IMR-90 (cell line): Measurements from ENCODE around the gene ARHGAP32. TPM values are rescaled to one million over a fixed set of nuclear protein-coding genes. Genes with fewer than 3 reads are reported as not detected.

Source experiments
- ATAC-seq: fragments of 200-7000 bp; cut with Tn5 transposase; 2 replicates; pipeline ENCODE4 v1.9.1; 2020; ENCODE audit warnings: low read depth, mild to moderate bottlenecking, moderate library complexity
- BruUV-seq: library from RNA; stranded (reverse); fragments of 400-500 nt; replicated peaks from 2 replicates; lab custom pipeline; 2021; lab: Mats Ljungman, UMichigan
- CTCF ChIA-PET: fragments of 300-600 bp; formaldehyde crosslinking; extraction: SDS; loops from one replicate; lab custom pipeline; 2021; ENCODE audit warnings: antibody characterized with exemption; lab: Yijun Ruan, JAX
- POLR2A ChIA-PET: fragments of 300-600 bp; sonication (Branson Sonifier 250); formaldehyde crosslinking; loops from one replicate; lab custom pipeline; 2022; ENCODE audit warnings: antibody characterized with exemption; ENCODE audit not compliant: unreplicated experiment; lab: Charles Lee
- DNase-seq: peaks from one replicate; pipeline ENCODE4 v3.0.0; 2013
- H2AFZ ChIP-seq: replicated peaks from 2 replicates; pipeline ENCODE3; 2013; ENCODE audit warnings: low read length, mild to moderate bottlenecking; ENCODE audit not compliant: poor library complexity
- H2AK5ac ChIP-seq: 2 replicates; pipeline ENCODE4 v1.6.1; 2013; ENCODE audit warnings: low read depth, low read length, inconsistent platforms
- H2AK9ac ChIP-seq: replicated peaks from 2 replicates; pipeline ENCODE3; 2013; ENCODE audit warnings: mild to moderate bottlenecking, low read depth, low read length, moderate library complexity; ENCODE audit not compliant: poor library complexity
- H2BK120ac ChIP-seq: 2 replicates; pipeline ENCODE4 v1.6.1; 2013; ENCODE audit warnings: low read depth, low read length, inconsistent platforms
- H2BK15ac ChIP-seq: 3 replicates; pipeline ENCODE4 v1.6.1; 2013; ENCODE audit warnings: low read depth, low read length, inconsistent platforms
- H2BK20ac ChIP-seq: 2 replicates; pipeline ENCODE4 v1.6.1; 2013; ENCODE audit warnings: low read depth, mild to moderate bottlenecking, inconsistent platforms, low read length, moderate library complexity
- H2BK5ac ChIP-seq: 2 replicates; pipeline ENCODE4 v1.6.1; 2013; ENCODE audit warnings: mild to moderate bottlenecking, low read depth, low read length, inconsistent platforms; ENCODE audit not compliant: poor library complexity, severe bottlenecking
- H3K14ac ChIP-seq: replicated peaks from 2 replicates; pipeline ENCODE4 v1.6.1; 2013; ENCODE audit warnings: low read depth, low read length, inconsistent platforms
- H3K18ac ChIP-seq: 2 replicates; pipeline ENCODE4 v1.6.1; 2013; ENCODE audit warnings: low read depth, low read length, control low read depth
- H3K23ac ChIP-seq: 2 replicates; pipeline ENCODE4 v1.6.1; 2013; ENCODE audit warnings: low read depth, low read length, inconsistent platforms
- H3K27ac ChIP-seq: 2 replicates; pipeline ENCODE4 v1.5.1; 2013; ENCODE audit warnings: mild to moderate bottlenecking, control low read depth, low read length; ENCODE audit not compliant: insufficient read depth
- H3K27me3 ChIP-seq: 2 replicates; pipeline ENCODE4 v1.6.1; 2013; ENCODE audit warnings: low read length; ENCODE audit not compliant: control insufficient read depth, insufficient read depth
- H3K36me3 ChIP-seq: 2 replicates; pipeline ENCODE4 v1.6.1; 2013; ENCODE audit warnings: low read length, mixed read lengths; ENCODE audit not compliant: control insufficient read depth, insufficient read depth
- H3K4ac ChIP-seq: 2 replicates; pipeline ENCODE4 v1.6.1; 2013; ENCODE audit warnings: low read depth, low read length, inconsistent platforms
- H3K4me1 ChIP-seq: 2 replicates; pipeline ENCODE4 v1.6.1; 2013; ENCODE audit warnings: low read length, mixed read lengths; ENCODE audit not compliant: control insufficient read depth, insufficient read depth
- H3K4me2 ChIP-seq: 2 replicates; pipeline ENCODE4 v1.6.1; 2013; ENCODE audit warnings: low read depth, mild to moderate bottlenecking, control low read depth, low read length, moderate library complexity
- H3K4me3 ChIP-seq: 2 replicates; pipeline ENCODE4 v1.5.1; 2013; ENCODE audit warnings: low read depth, mild to moderate bottlenecking, control low read depth, low read length, moderate library complexity; ENCODE audit not compliant: insufficient read depth
- H3K56ac ChIP-seq: 2 replicates; pipeline ENCODE4 v1.6.1; 2013; ENCODE audit warnings: low read length, inconsistent platforms; ENCODE audit not compliant: insufficient read depth; ENCODE audit errors: extremely low read depth
- H3K79me1 ChIP-seq, 2 experiments: 2 replicates each; pipeline ENCODE4 v1.6.1; 2013; ENCODE audit warnings: low read length in 2 of 2, inconsistent platforms in 1 of 2, low read depth in 1 of 2
- H3K9ac ChIP-seq: 2 replicates; pipeline ENCODE4 v1.6.1; 2013; ENCODE audit warnings: low read depth, low read length, control low read depth
- H3K9me1 ChIP-seq: 2 replicates; pipeline ENCODE4 v1.6.1; 2013; ENCODE audit warnings: low read length, inconsistent platforms; ENCODE audit not compliant: insufficient read depth
- H3K9me3 ChIP-seq: 2 replicates; pipeline ENCODE4 v1.6.1; 2013; ENCODE audit warnings: low read length; ENCODE audit not compliant: control insufficient read depth, insufficient read depth
- H4K20me1 ChIP-seq: 2 replicates; pipeline ENCODE4 v1.6.1; 2013; ENCODE audit warnings: low read length, inconsistent platforms; ENCODE audit not compliant: insufficient read depth
- H4K5ac ChIP-seq: 2 replicates; pipeline ENCODE4 v1.6.1; 2013; ENCODE audit warnings: mild to moderate bottlenecking, low read depth, low read length, control low read depth
- H4K8ac ChIP-seq, 2 experiments: 2 replicates each; pipeline ENCODE4 v1.6.1; 2013; ENCODE audit warnings: low read depth in 2 of 2, low read length in 2 of 2, control low read depth in 1 of 2, inconsistent platforms in 1 of 2
- H4K91ac ChIP-seq: 2 replicates; pipeline ENCODE4 v1.6.1; 2013; ENCODE audit warnings: low read depth, low read length, inconsistent platforms; ENCODE audit not compliant: insufficient read depth
- CTCF ChIP-seq: conservative IDR thresholded peaks from 2 replicates; pipeline ENCODE4 v1.5.1; 2012; ENCODE audit warnings: mild to moderate bottlenecking, low read depth, low read length, improper control_type of control experiment
- MXI1 ChIP-seq: IDR thresholded peaks from 2 replicates; pipeline ENCODE4 v1.6.1; 2012; ENCODE audit warnings: low read depth, mild to moderate bottlenecking, low read length, moderate library complexity, borderline replicate concordance
- RAD21 ChIP-seq: IDR thresholded peaks from 2 replicates; pipeline ENCODE4 v1.6.1; 2012; ENCODE audit warnings: low read length, improper control_type of control experiment
- SMC3 ChIP-seq: fragments of 150-350 bp; IDR thresholded peaks from 2 replicates; pipeline ENCODE4 v1.6.1; 2016; ENCODE audit warnings: low read depth, mild to moderate bottlenecking, antibody characterized with exemption, low read length, moderate library complexity
- WGBS, 2 experiments: methylation state at CpG; one replicate each; pipeline versions ENCODE4 v1.1.5 to v1.1.7; 2013; ENCODE audit warnings: missing lambda C conversion rate in 2 of 2; ENCODE audit not compliant: insufficient read length in 1 of 2; ENCODE audit errors: extremely low coverage in 2 of 2; 5-methylcytosine and 5-hydroxymethylcytosine counted together
- dilution Hi-C: fragments of 300-500 bp; cut with HindIII; formaldehyde crosslinking; loops from one replicate; pipeline ENCODE4 v1.14.3; 2018; ENCODE audit warnings: low sequenced_read_pairs; ENCODE audit not compliant: unreplicated experiment
- in situ Hi-C: fragments of 300-500 bp; cut with MboI; formaldehyde crosslinking; loops from 3 replicates; pipeline ENCODE4 v1.14.3; 2019; ENCODE audit warnings: low sequenced_read_pairs, inconsistent platforms, mixed read lengths
- intact Hi-C: fragments of 100-400 bp; cut with micrococcal nuclease; formaldehyde crosslinking; loops from 2 replicates; pipeline ENCODE4 v1.10.0; 2022
- polyA plus RNA-seq, 3 experiments: library from polyadenylated mRNA; depleted of rRNA; stranded (reverse); fragments of >200 nt; gene quantifications; 2 replicates each; pipeline ENCODE4 v1.2.3, GENCODE V29; 2012; ENCODE audit warnings: low replicate concordance in 1 of 3
- total RNA-seq: library from RNA; depleted of rRNA; stranded (reverse); fragments of >200 nt; gene quantifications from 2 replicates; pipeline ENCODE4 v1.2.3, GENCODE V29; 2012

The ARHGAP32 gene
- total and polyA plus RNA-seq, 2 of the 4 experiments (the other 2 are of a cell fraction): 4.1 to 8.4 TPM

GRCh38 chr11:128956401-128957201, 235.5 kb downstream of the ARHGAP32 start:
- Histone ChIP-seq H3K9me3 (no peaks in the 10 kb centered on the region), H3K23ac (no peak overlapping the region), H3K27me3 (peaks cover 10% of the 10 kb centered on the region), H3K9ac (no peak overlapping the region), H4K20me1 (no peaks in the 10 kb centered on the region), H4K5ac (no peak overlapping the region), H3K27ac (no peak overlapping the region), H3K4me2 (no peak overlapping the region), H2BK5ac (no peak overlapping the region), H3K18ac (no peak overlapping the region), H4K91ac (no peak overlapping the region), H3K9me1 (no peaks in the 10 kb centered on the region), H3K4me3 (no peak overlapping the region), H2BK20ac (no peak overlapping the region), H2AFZ (no peak overlapping the region), H2BK120ac (no peak overlapping the region), H2AK9ac (no peak overlapping the region), H3K4me1 (no peaks in the 10 kb centered on the region), H3K36me3 (no peaks in the 10 kb centered on the region), H2BK15ac (no peak overlapping the region), H4K8ac (no peak overlapping the region), H3K4ac (no peak overlapping the region), H3K79me1 (no peaks in the 10 kb centered on the region), H3K56ac (no peak overlapping the region), H3K14ac (no peak overlapping the region), H2AK5ac (no peak overlapping the region)
- WGBS, 2 experiments: 100% methylated on average over 1 of the region's 8 CpGs; no CpG with 5 or more reads in 1 of the 2 experiments
- peak; percentile 78 for DNase-seq
- POLR2A ChIA-PET: interaction anchor here (1.4 kb wide), 1 partner anchor 70 kb away, joined by 3 read pairs; no protein-coding TSS in a partner anchor
- dilution Hi-C loops (no loop called here), intact Hi-C loops (loop anchor here (1.0 to 10.0 kb wide), 4 partner anchors 72 to 922 kb away; no protein-coding TSS in a partner anchor), in situ Hi-C loops (loop anchor here (25.0 kb wide), 2 partner anchors 794 to 919 kb away; no protein-coding TSS in a partner anchor)
- no TSS peak for BruUV-seq
- TF ChIP-seq MXI1: no peak
- TF ChIP-seq CTCF: peak; percentile 88
- peak; percentile 96 for TF ChIP-seq SMC3
- TF ChIP-seq RAD21: peak; percentile 90
- ATAC-seq: peak; percentile 83
- CTCF ChIA-PET: interaction anchor here (0.7 to 2.5 kb wide), 14 partner anchors 13 to 799 kb away, joined by 3 to 71 read pairs (median 5); partner anchors contain the start of gene TP53AIP1
